ENCODE data around the gene C1orf198.

C1orf198 gene

DNA sequence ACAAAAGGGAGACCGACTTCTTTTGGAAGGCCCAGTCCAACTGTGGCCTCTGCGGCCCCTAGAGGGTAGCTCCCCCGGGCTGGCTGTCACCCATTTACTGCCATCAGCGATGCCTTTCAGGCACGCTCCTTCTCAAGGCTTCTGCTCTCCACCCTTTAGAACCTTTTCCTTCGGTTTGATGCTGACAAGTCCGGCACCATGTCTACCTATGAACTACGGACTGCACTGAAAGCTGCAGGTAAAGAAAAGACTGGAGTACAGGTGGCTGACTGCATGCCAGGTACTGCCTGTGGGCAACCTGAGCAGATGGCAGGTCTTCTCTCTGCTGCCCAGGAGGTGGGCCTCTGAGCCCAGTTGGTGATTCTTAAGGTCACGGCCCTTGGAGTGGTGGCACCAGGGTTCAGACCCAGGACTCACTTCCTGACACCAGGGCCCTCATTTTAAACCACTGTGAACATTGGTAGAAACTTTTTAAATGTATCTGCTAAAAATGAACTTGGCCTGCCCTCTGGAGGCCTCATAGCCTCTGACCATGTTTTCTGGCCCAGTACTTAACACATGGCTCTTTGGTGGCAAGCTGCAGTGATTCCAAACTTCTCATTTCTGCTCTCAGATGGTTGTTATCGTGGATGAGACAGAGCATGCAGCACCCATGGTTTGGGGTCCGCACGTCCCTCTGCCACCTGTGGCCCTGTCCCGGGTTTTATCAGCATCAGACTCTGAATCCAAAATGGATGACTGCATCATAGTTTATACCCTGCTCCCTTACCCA lies 75.4 kb downstream of the C1orf198 start:
- H3K4me3 ChIP-seq (ENCODE audit: low read depth, low read length) = no peak overlapping the region
- DNase-seq (ENCODE audit: low read depth) = peak; percentile 6
- TF ChIP-seq, protein P1, sequence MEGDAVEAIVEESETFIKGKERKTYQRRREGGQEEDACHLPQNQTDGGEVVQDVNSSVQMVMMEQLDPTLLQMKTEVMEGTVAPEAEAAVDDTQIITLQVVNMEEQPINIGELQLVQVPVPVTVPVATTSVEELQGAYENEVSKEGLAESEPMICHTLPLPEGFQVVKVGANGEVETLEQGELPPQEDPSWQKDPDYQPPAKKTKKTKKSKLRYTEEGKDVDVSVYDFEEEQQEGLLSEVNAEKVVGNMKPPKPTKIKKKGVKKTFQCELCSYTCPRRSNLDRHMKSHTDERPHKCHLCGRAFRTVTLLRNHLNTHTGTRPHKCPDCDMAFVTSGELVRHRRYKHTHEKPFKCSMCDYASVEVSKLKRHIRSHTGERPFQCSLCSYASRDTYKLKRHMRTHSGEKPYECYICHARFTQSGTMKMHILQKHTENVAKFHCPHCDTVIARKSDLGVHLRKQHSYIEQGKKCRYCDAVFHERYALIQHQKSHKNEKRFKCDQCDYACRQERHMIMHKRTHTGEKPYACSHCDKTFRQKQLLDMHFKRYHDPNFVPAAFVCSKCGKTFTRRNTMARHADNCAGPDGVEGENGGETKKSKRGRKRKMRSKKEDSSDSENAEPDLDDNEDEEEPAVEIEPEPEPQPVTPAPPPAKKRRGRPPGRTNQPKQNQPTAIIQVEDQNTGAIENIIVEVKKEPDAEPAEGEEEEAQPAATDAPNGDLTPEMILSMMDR (IDR thresholded peaks at IDR 0.05; ENCODE audit: insufficient read depth, low read depth, low read length, missing control alignments) = peak; percentile 5

DNA sequence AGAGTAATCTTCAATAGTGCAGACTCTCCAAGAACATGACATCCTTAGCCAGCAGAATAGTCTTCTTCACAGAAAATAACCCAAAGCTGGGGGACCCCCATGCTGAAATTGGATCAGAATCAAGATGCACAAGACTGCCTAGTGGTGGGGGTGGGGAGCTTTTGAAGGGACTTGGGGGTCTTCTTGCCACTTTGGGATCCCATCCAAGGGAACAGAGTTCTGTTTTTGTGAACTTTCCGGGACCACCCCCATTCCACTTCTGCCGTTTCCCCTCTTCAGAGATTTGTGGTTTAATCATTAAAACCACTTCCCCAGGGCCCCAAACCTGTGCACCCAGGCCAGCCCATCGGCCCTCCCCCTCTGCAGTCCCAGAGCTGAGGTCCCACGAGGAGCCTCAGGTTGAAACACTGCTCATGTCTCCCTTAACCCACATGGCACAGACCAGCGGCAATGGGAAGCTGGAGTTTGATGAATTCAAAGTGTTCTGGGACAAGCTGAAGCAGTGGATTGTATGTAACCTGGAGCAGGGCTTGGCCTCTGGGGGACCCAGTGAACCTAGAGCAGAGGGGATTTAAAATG lies 76.2 kb downstream of the C1orf198 start:
- TF ChIP-seq, protein P1 (IDR thresholded peaks at IDR 0.05; ENCODE audit: insufficient read depth, low read depth, low read length, missing control alignments) = no peak
- no peak for DNase-seq (ENCODE audit: low read depth)
- H3K4me3 ChIP-seq (ENCODE audit: low read depth, low read length) = no peak overlapping the region

DNA sequence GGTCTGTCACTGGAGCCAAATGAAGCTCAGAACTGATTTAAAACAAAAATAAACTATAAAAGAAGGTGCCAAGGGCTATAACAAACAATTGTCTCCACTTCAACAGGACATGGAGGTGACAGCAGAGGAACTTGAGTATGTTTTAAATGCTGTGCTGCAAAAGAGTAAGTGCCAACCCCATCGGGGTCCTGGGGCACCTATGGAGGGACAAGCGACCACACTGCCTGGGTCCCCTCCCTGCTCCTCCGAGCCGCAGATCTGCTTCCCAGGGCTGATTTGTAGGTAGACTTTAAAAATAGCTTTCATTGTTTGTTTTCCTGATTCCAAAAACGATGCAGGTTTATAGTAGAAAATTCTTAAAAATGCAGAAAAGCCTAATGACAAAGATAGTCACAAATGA lies 78.3 kb downstream of the C1orf198 start:
- TF ChIP-seq, protein P1 (IDR thresholded peaks at IDR 0.05; ENCODE audit: insufficient read depth, low read depth, low read length, missing control alignments) = no peak
- DNase-seq (ENCODE audit: low read depth) = no peak

DNA sequence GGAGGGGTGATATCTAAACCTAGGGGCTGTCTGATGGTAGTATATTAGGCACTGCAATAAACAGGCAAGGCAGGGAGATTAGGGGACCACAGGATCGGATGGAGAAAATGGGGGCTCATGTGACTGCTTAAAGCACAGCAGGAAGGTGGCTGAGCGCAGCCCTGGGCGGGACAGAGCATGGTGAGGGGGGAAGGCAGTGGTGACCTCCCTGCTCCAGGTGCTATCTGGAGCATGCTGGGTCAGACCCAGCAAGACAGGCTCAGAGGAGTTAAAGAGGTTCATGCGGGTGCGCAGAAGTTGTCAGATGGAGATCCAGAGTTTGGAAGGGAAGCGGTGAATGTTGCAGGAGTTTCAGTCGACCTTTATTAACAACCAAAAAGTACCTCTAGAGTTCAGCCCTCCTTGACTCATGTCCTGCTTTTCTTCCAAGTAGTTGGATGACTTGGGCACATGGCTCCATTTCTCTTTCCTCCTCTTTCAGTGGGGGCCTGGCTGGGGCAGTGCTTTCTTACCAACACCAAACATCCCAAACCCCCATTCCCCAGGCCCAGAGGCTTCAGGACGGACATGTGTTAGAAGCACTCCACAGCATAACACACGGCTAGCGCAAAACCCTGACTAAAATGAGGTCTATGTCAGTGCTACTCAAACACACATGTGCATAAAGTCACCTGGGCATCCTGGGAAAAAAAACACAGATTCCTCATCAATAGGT lies 79.6 kb downstream of the C1orf198 start:
- DNase-seq (ENCODE audit: low read depth) = no peak
- no peak overlapping the region for H3K4me3 ChIP-seq (ENCODE audit: low read depth, low read length)
- TF ChIP-seq, protein P1 (IDR thresholded peaks at IDR 0.05; ENCODE audit: insufficient read depth, low read depth, low read length, missing control alignments) = no peak

More for the DNA sequence above, 78.3 kb downstream of the C1orf198 start:
- H3K4me3 ChIP-seq (ENCODE audit: low read depth, low read length) = no peak overlapping the region

DNA sequence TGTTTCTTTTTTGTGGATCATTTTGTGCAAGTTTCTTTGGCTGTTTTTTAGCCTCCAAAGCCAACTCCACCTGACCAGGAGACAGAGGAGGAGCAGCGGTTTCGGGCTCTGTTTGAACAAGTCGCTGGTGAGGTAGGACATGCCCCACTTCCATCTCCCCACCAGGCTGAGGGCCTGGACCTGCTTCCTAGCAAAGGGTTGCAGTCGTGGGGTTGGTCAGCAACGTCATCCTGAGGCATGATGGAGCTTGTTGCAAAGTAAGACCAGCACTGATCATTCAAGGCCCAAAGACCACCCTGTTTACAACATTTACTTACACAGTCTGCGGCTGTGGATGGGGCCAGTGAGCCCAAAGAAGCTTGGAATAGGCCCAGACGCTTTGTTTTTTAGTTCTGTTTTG lies 80.8 kb downstream of the C1orf198 start:
- no peak overlapping the region for H3K4me3 ChIP-seq (ENCODE audit: low read depth, low read length)
- DNase-seq (ENCODE audit: low read depth) = no peak
- TF ChIP-seq, protein P1 (IDR thresholded peaks at IDR 0.05; ENCODE audit: insufficient read depth, low read depth, low read length, missing control alignments) = no peak
